ENCODE data around the gene SLC10A2.

SLC10A2 gene

GRCh38 chr13:103081435-103081834 lies 15.2 kb upstream of the SLC10A2 start:
- TF ChIP-seq, protein P1, sequence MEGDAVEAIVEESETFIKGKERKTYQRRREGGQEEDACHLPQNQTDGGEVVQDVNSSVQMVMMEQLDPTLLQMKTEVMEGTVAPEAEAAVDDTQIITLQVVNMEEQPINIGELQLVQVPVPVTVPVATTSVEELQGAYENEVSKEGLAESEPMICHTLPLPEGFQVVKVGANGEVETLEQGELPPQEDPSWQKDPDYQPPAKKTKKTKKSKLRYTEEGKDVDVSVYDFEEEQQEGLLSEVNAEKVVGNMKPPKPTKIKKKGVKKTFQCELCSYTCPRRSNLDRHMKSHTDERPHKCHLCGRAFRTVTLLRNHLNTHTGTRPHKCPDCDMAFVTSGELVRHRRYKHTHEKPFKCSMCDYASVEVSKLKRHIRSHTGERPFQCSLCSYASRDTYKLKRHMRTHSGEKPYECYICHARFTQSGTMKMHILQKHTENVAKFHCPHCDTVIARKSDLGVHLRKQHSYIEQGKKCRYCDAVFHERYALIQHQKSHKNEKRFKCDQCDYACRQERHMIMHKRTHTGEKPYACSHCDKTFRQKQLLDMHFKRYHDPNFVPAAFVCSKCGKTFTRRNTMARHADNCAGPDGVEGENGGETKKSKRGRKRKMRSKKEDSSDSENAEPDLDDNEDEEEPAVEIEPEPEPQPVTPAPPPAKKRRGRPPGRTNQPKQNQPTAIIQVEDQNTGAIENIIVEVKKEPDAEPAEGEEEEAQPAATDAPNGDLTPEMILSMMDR (IDR thresholded peaks at IDR 0.05; ENCODE audit: insufficient read depth, low read length, missing control alignments), result no peak
- CTCF ChIA-PET, result no interaction called here
- POLR2A ChIA-PET, result no interaction called here
- H3K4me3 ChIP-seq (ENCODE audit: low read depth, low read length), result no peak overlapping the region
- DNase-seq (ENCODE audit: low read depth, low spot score), result no peak

DNA sequence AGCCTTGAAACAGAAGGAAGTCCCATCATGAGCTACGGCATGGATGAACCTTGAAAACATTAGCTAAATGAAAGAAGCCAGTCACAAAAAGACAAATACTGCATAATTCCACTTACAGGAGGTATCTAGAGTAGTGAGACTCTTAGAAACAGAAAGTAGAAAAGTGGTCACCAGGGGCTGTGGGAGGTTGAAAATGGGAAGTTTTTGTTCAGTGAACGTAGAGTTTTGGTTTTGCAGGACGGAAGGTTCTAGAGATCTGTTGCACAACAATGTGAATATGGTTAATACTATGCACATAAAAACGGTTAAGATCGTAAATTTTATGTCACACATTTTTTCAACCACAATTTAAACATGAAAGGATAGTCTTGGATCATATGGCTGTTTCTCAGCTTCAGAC lies 11.9 kb upstream of the SLC10A2 start:
- DNase-seq (ENCODE audit: low read depth, low spot score), result no peak
- TF ChIP-seq, protein P1 (IDR thresholded peaks at IDR 0.05; ENCODE audit: insufficient read depth, low read length, missing control alignments), result no peak
- H3K4me3 ChIP-seq (ENCODE audit: low read depth, low read length), result no peak overlapping the region
- POLR2A ChIA-PET, result no interaction called here
- CTCF ChIA-PET, result no interaction called here

GRCh38 chr13:103068836-103069235 lies 2.6 kb upstream of the SLC10A2 start:
- ChIA-PET POLR2A (no interaction called here), CTCF (no interaction called here)
- no peak for DNase-seq (ENCODE audit: low read depth, low spot score)

DNA sequence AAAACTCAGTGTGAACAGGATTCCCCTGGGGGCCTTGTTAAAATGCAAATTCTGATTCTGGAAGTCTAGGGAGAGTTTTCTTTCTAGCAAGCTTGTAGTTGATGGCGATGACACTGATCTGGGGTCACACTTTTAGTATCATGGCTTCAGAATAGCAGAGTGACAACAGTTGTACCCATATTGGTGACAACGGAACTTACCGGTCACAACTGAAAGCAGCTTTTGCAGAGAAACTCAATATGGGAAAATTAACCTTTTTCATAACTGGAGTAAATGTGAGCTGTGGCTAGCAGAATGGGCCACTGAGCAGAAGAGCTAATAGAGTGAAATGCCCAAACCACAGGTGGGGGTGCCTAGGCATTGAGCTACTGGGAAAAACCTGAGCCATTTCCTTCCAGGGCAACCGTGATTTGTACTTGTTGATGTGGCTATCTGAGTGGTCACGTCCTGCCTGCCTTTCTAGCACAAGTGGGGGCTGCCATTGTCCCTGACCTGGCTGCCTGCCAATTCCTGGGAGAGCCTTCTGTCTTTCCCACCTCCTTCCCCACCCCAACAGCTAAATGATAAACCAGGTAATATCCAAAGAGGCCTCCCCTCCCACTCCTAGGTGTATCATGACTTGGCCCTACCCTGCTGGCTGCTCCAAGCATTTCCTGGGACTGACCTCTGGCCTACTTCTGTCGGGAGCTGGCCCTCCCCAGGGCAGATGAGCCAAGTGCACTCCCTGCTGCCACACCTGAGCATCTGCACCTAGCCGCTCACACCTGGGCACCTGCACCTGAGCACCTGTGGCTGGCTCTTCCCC lies 1.7 kb upstream of the SLC10A2 start:
- H3K4me3 ChIP-seq (ENCODE audit: low read depth, low read length), result no peak overlapping the region
- TF ChIP-seq, protein P1 (IDR thresholded peaks at IDR 0.05; ENCODE audit: insufficient read depth, low read length, missing control alignments), result no peak
- CTCF ChIA-PET, result no interaction called here
- POLR2A ChIA-PET, result no interaction called here
- DNase-seq (ENCODE audit: low read depth, low spot score), result no peak

More at GRCh38 chr13:103068836-103069235, 2.6 kb upstream of the SLC10A2 start:
- TF ChIP-seq, protein P1 (IDR thresholded peaks at IDR 0.05; ENCODE audit: insufficient read depth, low read length, missing control alignments), result no peak
- H3K4me3 ChIP-seq (ENCODE audit: low read depth, low read length), result no peak overlapping the region

GRCh38 chr13:103066781-103067345 lies 646 bp upstream of the SLC10A2 start:
- POLR2A ChIA-PET, result no interaction called here
- TF ChIP-seq, protein P1 (IDR thresholded peaks at IDR 0.05; ENCODE audit: insufficient read depth, low read length, missing control alignments), result no peak
- H3K4me3 ChIP-seq (ENCODE audit: low read depth, low read length), result no peak overlapping the region
- CTCF ChIA-PET, result no interaction called here
- no peak for DNase-seq (ENCODE audit: low read depth, low spot score)

GRCh38 chr13:103063376-103063775 lies 2.8 kb downstream of the SLC10A2 start:
- H3K4me3 ChIP-seq (ENCODE audit: low read depth, low read length), result no peak overlapping the region
- CTCF ChIA-PET, result no interaction called here

More at GRCh38 chr13:103063376-103063775, 2.8 kb downstream of the SLC10A2 start:
- DNase-seq (ENCODE audit: low read depth, low spot score), result no peak
- POLR2A ChIA-PET, result no interaction called here
- TF ChIP-seq, protein P1 (IDR thresholded peaks at IDR 0.05; ENCODE audit: insufficient read depth, low read length, missing control alignments), result no peak
